HepG2 (cell line): ENCODE measurements around the gene ACTRT2. TPM values are rescaled to one million over a fixed set of nuclear protein-coding genes. Genes with fewer than 3 reads are reported as not detected.
A peak's percentile ranks its signal among the peaks of the same experiment; 100 is the strongest.

Experiments used
- ATAC-seq: fragments of 200-7000 bp; cut with Tn5 transposase; 3 replicates; pipeline ENCODE4 v1.9.1; 2020; ENCODE audit warnings: mild to moderate bottlenecking, moderate library complexity
- BruUV-seq: library from RNA; stranded (reverse); fragments of 400-500 nt; replicated peaks from 2 replicates; lab custom pipeline; 2021; lab: Mats Ljungman, UMichigan
- CTCF ChIA-PET: fragments of 300-600 bp; formaldehyde crosslinking; extraction: SDS; loops from one replicate; lab custom pipeline; 2021; ENCODE audit warnings: low total read pairs, inconsistent platforms, low intra/inter-chr PET ratio; lab: Yijun Ruan, JAX
- POLR2A ChIA-PET: fragments of 350-600 bp; sonication (Branson Sonifier 250); formaldehyde crosslinking; loops from one replicate; lab custom pipeline; 2020; ENCODE audit warnings: antibody characterized with exemption, inconsistent platforms; lab: Yijun Ruan, JAX
- DNase-seq: peaks from one replicate; pipeline ENCODE4 v3.0.0-alpha.2; 2015; ENCODE audit warnings: low spot score
- FAIRE-seq: peaks from 3 replicates; lab custom pipeline; 2011; peaks lifted over from hg19 to GRCh38; lab: Jason Lieb, UNC
- H2AFZ ChIP-seq: one replicate; pipeline ENCODE4 v1.6.1; 2011; ENCODE audit warnings: low read length, inconsistent platforms
- H3K27ac ChIP-seq: fragments of 300-600 bp; 3 replicates; pipeline ENCODE4 v1.8.0; 2011; ENCODE audit warnings: mixed run types, mild to moderate bottlenecking, mixed read lengths, low read length, inconsistent platforms; ENCODE audit not compliant: insufficient read depth; ENCODE audit errors: extremely low read length
- H3K27me3 ChIP-seq, 2 experiments: fragments of 200-600 bp in 1 of 2; 2 replicates in 1 of 2; 3 replicates in 1 of 2; pipeline versions ENCODE4 v1.6.0 to v1.8.0; 2011; ENCODE audit warnings: low read length in 2 of 2, mild to moderate bottlenecking in 2 of 2, moderate library complexity in 2 of 2, inconsistent platforms in 1 of 2; ENCODE audit not compliant: insufficient read depth in 2 of 2, control insufficient read depth in 1 of 2
- H3K36me3 ChIP-seq, 2 experiments: fragments of 200-600 bp in 1 of 2; replicated peaks in 1 of 2; 2 replicates in 1 of 2; 3 replicates in 1 of 2; pipeline versions ENCODE4 v1.5.1 to v1.8.0; 2011; ENCODE audit warnings: low read length in 2 of 2, inconsistent platforms in 1 of 2; ENCODE audit not compliant: insufficient read depth in 2 of 2, control insufficient read depth in 1 of 2
- H3K4me1 ChIP-seq: 2 replicates; pipeline ENCODE4 v1.5.1; 2012; ENCODE audit warnings: low read length, inconsistent platforms; ENCODE audit not compliant: insufficient read depth
- H3K4me2 ChIP-seq: 2 replicates; pipeline ENCODE4 v1.6.0; 2011; ENCODE audit warnings: low read depth, low read length, inconsistent platforms
- H3K4me3 ChIP-seq, 3 experiments: fragments of 200-600 bp in 1 of 3; sonication (generic), shearing (Covaris generic) in 1 of 3; replicated peaks in 1 of 3; 2 replicates each; pipeline ENCODE4 v1.5.1; 2011 to 2016; ENCODE audit warnings: low read length in 3 of 3, inconsistent platforms in 2 of 3, low read depth in 2 of 3, mild to moderate bottlenecking in 2 of 3, control low read depth in 1 of 3, mixed read lengths in 1 of 3; ENCODE audit not compliant: insufficient read depth in 1 of 3
- H3K79me2 ChIP-seq: one replicate; pipeline ENCODE4 v1.6.1; 2011; ENCODE audit warnings: low read length, inconsistent platforms; ENCODE audit not compliant: insufficient read depth
- H3K9ac ChIP-seq: 2 replicates; pipeline ENCODE4 v1.6.0; 2011; ENCODE audit warnings: mild to moderate bottlenecking, low read depth, low read length, inconsistent platforms; ENCODE audit not compliant: insufficient read depth
- H3K9me3 ChIP-seq: 2 replicates; pipeline ENCODE4 v1.5.1; 2012; ENCODE audit warnings: mild to moderate bottlenecking, low read length
- H4K20me1 ChIP-seq: 2 replicates; pipeline ENCODE4 v1.6.0; 2011; ENCODE audit warnings: inconsistent platforms, mild to moderate bottlenecking, low read length, moderate library complexity; ENCODE audit not compliant: insufficient read depth
- WGBS: methylation state at CpG from one replicate; pipeline ENCODE4 v1.1.6; 2017; ENCODE audit warnings: low lambda C conversion rate; 5-methylcytosine and 5-hydroxymethylcytosine counted together
- in situ Hi-C: cut with HindIII; loops from 2 replicates; pipeline ENCODE4 v1.10.0; 2017; ENCODE audit warnings: low pct_unique_long_range_greater_than_20kb; ENCODE audit not compliant: extremely low pct_ligation_motif_present
- intact Hi-C: fragments of 100-400 bp; cut with micrococcal nuclease; formaldehyde crosslinking; loops from one replicate; pipeline ENCODE4 v1.10.0; 2022; ENCODE audit not compliant: unreplicated experiment
- polyA plus RNA-seq, 8 experiments: library from polyadenylated mRNA; depleted of rRNA in 3 of 8; stranded (reverse) in 7 of 8; unstranded in 1 of 8; fragments of >200 nt; fragmentation: Illumina TruSeq in 4 of 8; extraction: Trizol in 4 of 8; gene quantifications; 2 replicates each; pipeline versions ENCODE4 v1.2.1 to v1.2.3, GENCODE V29; 2011 to 2016; ENCODE audit warnings: low read depth in 4 of 8, missing spikeins in 1 of 8, mixed read lengths in 1 of 8; ENCODE audit not compliant: insufficient read depth in 1 of 8
- total RNA-seq, 5 experiments: library from RNA; depleted of rRNA; stranded (reverse); fragments of >200 nt; fragmentation: Illumina TruSeq; extraction: Trizol; gene quantifications; 2 replicates each; pipeline ENCODE4 v1.2.3, GENCODE V29; 2016; ENCODE audit warnings: low read depth in 1 of 5
- TF ChIP-seq, protein P1 (sequence below), 2 experiments: sonication (generic) in 1 of 2; formaldehyde crosslinking in 1 of 2; IDR thresholded peaks; 2 replicates each; pipeline versions ENCODE4 v1.5.1 to v1.6.1; 2011 to 2020; ENCODE audit warnings: borderline replicate concordance in 1 of 2, low read depth in 1 of 2, low read length in 1 of 2, mild to moderate bottlenecking in 1 of 2, missing genetic modification reagents in 1 of 2, moderate library complexity in 1 of 2

The ACTRT2 gene
- total and polyA plus RNA-seq, 2 of the 13 experiments (the other 11 are each of a cell fraction or from before 2014, with no cell fraction given) = not detected

GRCh38 chr1:3011631-3012455 lies 9.4 kb upstream of the ACTRT2 start:
- no peak for ATAC-seq
- WGBS = 60% methylated on average over 31 of the region's 46 CpGs
- intact Hi-C loops = loop anchor here (1.0 kb wide), 1 partner anchor 412 kb away; no protein-coding TSS in a partner anchor
- H3K27ac ChIP-seq = no peak overlapping the region
- no peak overlapping the region for H3K4me3 ChIP-seq
- no peak overlapping the region for H2AFZ ChIP-seq
- H3K4me1 ChIP-seq = no peaks in the 10 kb centered on the region
- no peaks in the 10 kb centered on the region for H3K36me3 ChIP-seq
- H3K27me3 ChIP-seq = peaks cover 5 to 25% of the 10 kb centered on the region in 2 experiments
- CTCF ChIA-PET = interaction anchor here (1.5 to 2.6 kb wide), 4 partner anchors 54 to 412 kb away, joined by 3 to 14 read pairs (median 8); no protein-coding TSS in a partner anchor
- 0 out of 2 replicates have a peak overlapping the region, but pooled peaks have one; percentile 3 for H3K4me2 ChIP-seq
- no peak overlapping the region for H3K9ac ChIP-seq
- no peak for FAIRE-seq
- TF ChIP-seq, protein P1, sequence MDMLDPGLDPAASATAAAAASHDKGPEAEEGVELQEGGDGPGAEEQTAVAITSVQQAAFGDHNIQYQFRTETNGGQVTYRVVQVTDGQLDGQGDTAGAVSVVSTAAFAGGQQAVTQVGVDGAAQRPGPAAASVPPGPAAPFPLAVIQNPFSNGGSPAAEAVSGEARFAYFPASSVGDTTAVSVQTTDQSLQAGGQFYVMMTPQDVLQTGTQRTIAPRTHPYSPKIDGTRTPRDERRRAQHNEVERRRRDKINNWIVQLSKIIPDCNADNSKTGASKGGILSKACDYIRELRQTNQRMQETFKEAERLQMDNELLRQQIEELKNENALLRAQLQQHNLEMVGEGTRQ (IDR thresholded peaks at IDR 0.05; ENCODE audit: low read depth, low read length) = no peak
- TF ChIP-seq, protein P1 (CRISPR knock-in tag; IDR thresholded peaks at IDR 0.05; ENCODE audit: borderline replicate concordance) = no peak
- TF ChIP-seq, all 625 proteins: peak for 0
- Histone ChIP-seq H4K20me1 (no peaks in the 10 kb centered on the region), H3K79me2 (no peaks in the 10 kb centered on the region), H3K9me3 (peaks cover 22% of the 10 kb centered on the region)
- BruUV-seq = no TSS peak
- DNase-seq = no peak
- POLR2A ChIA-PET = no interaction called here
- in situ Hi-C loops = no loop called here
